ENCODE data around the gene RIC3.

RIC3 gene

GRCh38 chr11:8061555-8062428 lies 107.0 kb downstream of the RIC3 start:
- no peaks in the 10 kb centered on the region for H3K36me3 Mint-ChIP-seq (ENCODE audit: insufficient read depth)
- H3K4me3 Mint-ChIP-seq = no peak overlapping the region
- peaks cover 0 to 6% of the 10 kb centered on the region in 2 donors for H3K4me1 Mint-ChIP-seq (ENCODE audit: low read depth in 2 of 2)
- ATAC-seq (replicated peaks) (no peak), DNase-seq (no peak)
- no peaks in the 10 kb centered on the region for H3K9me3 Mint-ChIP-seq
- no peak overlapping the region for H3K27ac Mint-ChIP-seq
- peaks cover 0 to 11% of the 10 kb centered on the region in 2 donors for H3K27me3 Mint-ChIP-seq

- Mint-ChIP-seq H3K27me3 (peaks cover 0 to 8% of the 10 kb centered on the region in 2 donors), H3K4me3 (no peak overlapping the region), H3K36me3 (ENCODE audit: insufficient read depth) (no peaks in the 10 kb centered on the region), H3K4me1 (ENCODE audit: low read depth in 2 of 2) (peaks cover 0 to 6% of the 10 kb centered on the region in 2 donors), H3K9me3 (no peaks in the 10 kb centered on the region), H3K27ac (no peak overlapping the region)
- ATAC-seq (replicated peaks) = no peak
- no peak for DNase-seq
Observed at GRCh38 chr11:8060801-8061554, 107.8 kb downstream of the RIC3 start.

GRCh38 chr11:8060146-8060719 lies 108.6 kb downstream of the RIC3 start:
- no peak for DNase-seq
- no peaks in the 10 kb centered on the region for H3K9me3 Mint-ChIP-seq
- ATAC-seq (replicated peaks) = no peak

GRCh38 chr11:8059571-8060011 lies 109.2 kb downstream of the RIC3 start:
- ATAC-seq (replicated peaks) = no peak
- no peak overlapping the region for H3K27ac Mint-ChIP-seq
- H3K9me3 Mint-ChIP-seq = no peaks in the 10 kb centered on the region
- H3K36me3 Mint-ChIP-seq (ENCODE audit: insufficient read depth) = no peaks in the 10 kb centered on the region
- no peak for DNase-seq
- H3K4me3 Mint-ChIP-seq = no peak overlapping the region
- peaks cover 0 to 6% of the 10 kb centered on the region in 2 donors for H3K4me1 Mint-ChIP-seq (ENCODE audit: low read depth in 2 of 2)
- peaks cover 6 to 16% of the 10 kb centered on the region in 2 donors for H3K27me3 Mint-ChIP-seq

More at GRCh38 chr11:8060146-8060719, 108.6 kb downstream of the RIC3 start:
- no peak overlapping the region for H3K27ac Mint-ChIP-seq
- H3K36me3 Mint-ChIP-seq (ENCODE audit: insufficient read depth) = no peaks in the 10 kb centered on the region
- peaks cover 0 to 6% of the 10 kb centered on the region in 2 donors for H3K4me1 Mint-ChIP-seq (ENCODE audit: low read depth in 2 of 2)
- no peak overlapping the region for H3K4me3 Mint-ChIP-seq
- peaks cover 0 to 10% of the 10 kb centered on the region in 2 donors for H3K27me3 Mint-ChIP-seq

- H3K4me1 Mint-ChIP-seq (ENCODE audit: low read depth in 2 of 2) = peaks cover 0 to 6% of the 10 kb centered on the region in 2 donors
Observed at GRCh38 chr11:8059030-8059429, 109.8 kb downstream of the RIC3 start.

GRCh38 chr11:8058216-8058615 lies 110.6 kb downstream of the RIC3 start:
- Mint-ChIP-seq H3K9me3 (no peaks in the 10 kb centered on the region), H3K4me3 (no peak overlapping the region), H3K27ac (no peak overlapping the region), H3K36me3 (ENCODE audit: insufficient read depth) (no peaks in the 10 kb centered on the region), H3K4me1 (ENCODE audit: low read depth in 2 of 2) (peaks cover 0 to 6% of the 10 kb centered on the region in 2 donors), H3K27me3 (peaks cover 12 to 21% of the 10 kb centered on the region in 2 donors)
- ATAC-seq (replicated peaks) (no peak), DNase-seq (no peak)

More at GRCh38 chr11:8059030-8059429, 109.8 kb downstream of the RIC3 start:
- Mint-ChIP-seq H3K27ac (no peak overlapping the region), H3K36me3 (ENCODE audit: insufficient read depth) (no peaks in the 10 kb centered on the region), H3K27me3 (peaks cover 11 to 21% of the 10 kb centered on the region in 2 donors), H3K4me3 (no peak overlapping the region), H3K9me3 (no peaks in the 10 kb centered on the region)
- ATAC-seq (replicated peaks) (no peak), DNase-seq (no peak)

- no peak for DNase-seq
- H3K36me3 Mint-ChIP-seq (ENCODE audit: insufficient read depth) = no peaks in the 10 kb centered on the region
- H3K9me3 Mint-ChIP-seq = no peaks in the 10 kb centered on the region
- H3K4me1 Mint-ChIP-seq (ENCODE audit: low read depth in 2 of 2) = peaks cover 0 to 3% of the 10 kb centered on the region in 2 donors
- H3K27ac Mint-ChIP-seq = no peak overlapping the region
- peaks cover 12 to 21% of the 10 kb centered on the region in 2 donors for H3K27me3 Mint-ChIP-seq
- no peak for ATAC-seq (replicated peaks)
- H3K4me3 Mint-ChIP-seq = no peak overlapping the region
Observed at GRCh38 chr11:8056810-8057463, 111.9 kb downstream of the RIC3 start.

Data from effector memory CD8-positive, alpha-beta T cell (primary cell).